Adrenal gland (tissue), 5 donors: ENCODE data around the gene VEGFD.

Experiments
- CTCF ChIP-seq, 6 experiments: fragments of 450-650 bp in 4 of 6; fragments of 200-600 bp in 2 of 6; sonication (generic) in 1 of 6; IDR thresholded peaks; 1 replicate in 5 of 6; 2 replicates in 1 of 6; pipeline versions ENCODE4 v1.5.1 to v1.8.0; 2016 to 2021; ENCODE audit warnings: antibody characterized with exemption in 6 of 6, mild to moderate bottlenecking in 2 of 6, moderate library complexity in 1 of 6
- POLR2A ChIP-seq, 2 donors: fragments of 450-650 bp; IDR thresholded peaks; one replicate each; pipeline ENCODE4 v1.6.1; 2017; ENCODE audit warnings: antibody characterized with exemption in 2 of 2, mild to moderate bottlenecking in 2 of 2, moderate library complexity in 1 of 2
- donor health status: DM: no; HTN: no; CAD: no.

GRCh38 chrX:15404401-15405096, 20.3 kb upstream of the VEGFD start:
- TF ChIP-seq CTCF (IDR thresholded peaks at IDR 0.05) (no peak), POLR2A (IDR thresholded peaks at IDR 0.05) (peak in 1 of 2 donors; percentile 31)
